GM18867 (cell line): ENCODE results near the gene USP44.

Experiments
- ATAC-seq: cut with Tn5 transposase; IDR thresholded peaks from one replicate; pipeline ENCODE4 v1.9.1; 2021; ENCODE audit warnings: mild to moderate bottlenecking, moderate library complexity; ENCODE audit not compliant: unreplicated experiment

Gene USP44

DNA sequence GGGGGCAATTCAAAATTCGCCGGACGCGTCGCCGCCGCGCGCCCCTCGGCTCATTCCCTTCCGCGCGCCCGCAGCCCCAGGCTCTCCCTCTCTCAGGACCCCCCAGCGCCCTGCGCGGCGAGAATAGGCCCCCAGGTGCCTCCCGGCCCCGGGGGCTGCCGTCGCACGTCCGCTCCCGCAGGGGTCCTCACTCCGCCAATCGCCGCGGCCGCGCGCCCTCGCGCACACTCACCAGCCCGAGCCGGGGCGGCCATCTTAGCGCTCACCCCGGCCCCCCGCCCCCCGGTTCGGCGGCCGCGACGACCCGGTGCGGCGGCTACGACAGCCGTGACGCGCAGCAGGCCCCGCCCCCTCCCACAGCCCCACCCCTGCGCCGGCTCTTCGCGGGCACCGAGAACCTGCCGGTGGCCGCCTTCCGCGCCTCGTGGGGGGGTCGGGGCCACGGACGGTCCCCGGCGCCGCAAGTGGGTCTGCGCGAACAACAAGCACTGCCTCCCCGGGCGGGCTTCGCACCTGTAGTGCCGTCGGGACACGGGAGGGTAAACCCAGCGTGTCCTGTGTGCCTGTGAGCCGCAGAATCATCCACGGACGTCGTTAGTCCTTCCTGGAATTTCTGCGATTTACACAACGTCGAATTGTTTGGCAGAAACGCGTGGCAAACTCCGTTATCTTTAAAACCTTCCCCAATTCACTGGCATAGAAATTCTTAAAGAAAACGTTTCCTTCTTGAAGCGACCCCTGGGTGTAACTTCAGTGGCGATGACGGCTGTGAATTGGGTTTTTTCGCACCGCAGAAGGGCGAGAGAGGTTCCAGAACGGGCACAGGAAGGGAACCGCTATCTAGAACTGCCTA, 2.5 kb downstream of the USP44 start:
- no peak for ATAC-seq

DNA sequence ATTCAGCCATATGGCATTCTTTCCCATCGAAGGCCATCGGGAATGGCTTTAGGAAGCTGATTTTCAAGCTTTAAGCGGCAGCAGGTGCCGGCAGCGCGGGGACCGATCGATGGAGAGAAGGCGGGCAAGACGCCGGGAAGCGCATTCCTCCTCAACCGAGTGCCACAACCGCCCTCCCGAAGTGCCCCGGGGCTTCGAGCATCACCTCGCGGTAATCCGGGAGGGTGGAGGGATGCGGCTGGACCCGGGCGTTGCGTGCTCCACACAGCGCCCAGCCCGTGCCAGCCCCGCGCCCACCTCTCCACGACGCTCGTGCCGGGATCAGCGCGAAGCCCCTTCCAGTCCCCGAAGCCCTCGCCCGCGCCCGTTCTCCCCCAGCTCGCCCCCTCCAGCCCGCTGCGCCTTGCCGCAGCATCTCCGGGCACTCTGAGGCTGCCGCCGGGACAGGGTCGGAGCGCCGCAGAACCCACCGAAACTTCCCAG, 3.2 kb downstream of the USP44 start:
- ATAC-seq = no peak

GRCh38 chr12:95547522-95548055, 3.7 kb downstream of the USP44 start:
- ATAC-seq = no peak

- ATAC-seq = no peak
These were observed 4.8 kb downstream of the USP44 start for GRCh38 chr12:95546491-95546813.

GRCh38 chr12:95545731-95546490, 5.4 kb downstream of the USP44 start:
- ATAC-seq = no peak

GRCh38 chr12:95545303-95545702, 6.0 kb downstream of the USP44 start:
- no peak for ATAC-seq

- no peak for ATAC-seq
These were observed 6.5 kb downstream of the USP44 start for GRCh38 chr12:95544756-95545155.

- no peak for ATAC-seq
These were observed 8.0 kb downstream of the USP44 start for GRCh38 chr12:95543305-95543704.

DNA sequence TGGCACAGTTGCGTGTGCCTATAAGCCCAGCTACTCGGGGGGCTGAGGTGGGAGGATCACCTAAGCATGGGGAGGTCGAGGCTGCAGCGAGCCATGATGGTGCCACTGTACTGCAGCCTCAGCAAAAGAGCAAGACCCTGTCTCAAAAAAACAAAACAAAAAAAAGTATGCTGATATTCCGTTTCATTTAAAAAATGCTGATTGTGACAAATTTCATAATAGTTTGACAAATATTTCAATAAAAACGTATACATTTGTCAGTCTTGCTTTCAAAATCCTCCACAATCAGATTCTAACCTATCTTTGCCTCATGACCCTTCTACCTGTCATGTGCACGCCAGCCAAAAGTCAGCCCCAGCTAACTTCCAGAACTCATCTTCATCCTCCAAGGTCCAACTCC, 9.8 kb downstream of the USP44 start:
- ATAC-seq = no peak

DNA sequence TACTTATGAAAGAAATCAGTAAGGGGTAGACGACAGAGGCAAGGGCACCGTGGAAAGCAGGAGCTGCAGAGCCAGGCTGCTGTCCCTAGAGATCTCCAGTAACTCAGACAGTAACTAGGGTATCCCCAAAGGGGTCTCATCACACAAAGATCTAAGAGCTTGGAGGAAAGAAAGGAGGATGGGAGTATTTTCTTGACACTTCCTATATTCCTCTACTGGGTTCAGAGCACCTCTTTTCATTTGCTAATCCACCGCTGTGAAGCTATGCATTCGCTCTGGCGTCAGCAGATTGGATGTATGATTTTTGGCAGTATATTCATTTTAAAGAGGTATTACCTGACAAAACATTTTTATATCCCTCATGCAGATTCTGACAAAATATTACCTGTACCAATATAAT, 12.6 kb downstream of the USP44 start:
- no peak for ATAC-seq

DNA sequence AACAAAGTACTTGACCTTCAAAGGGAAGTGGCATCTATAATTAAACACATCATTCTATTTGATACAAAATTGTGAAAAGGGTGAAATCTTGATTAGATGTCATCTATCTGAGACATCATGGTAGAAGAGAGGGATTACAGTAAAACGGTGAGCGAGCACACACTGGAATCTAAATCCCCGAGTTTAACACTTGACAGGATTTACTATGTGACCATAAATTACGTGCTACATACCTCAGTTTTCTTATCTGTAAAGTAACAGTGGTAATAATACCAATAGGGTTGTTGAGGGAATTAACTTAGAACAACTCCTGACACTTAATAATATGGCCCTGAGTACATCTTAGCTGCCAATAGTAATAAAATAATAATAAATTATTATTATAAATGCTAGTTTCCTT, 13.3 kb downstream of the USP44 start:
- no peak for ATAC-seq

DNA sequence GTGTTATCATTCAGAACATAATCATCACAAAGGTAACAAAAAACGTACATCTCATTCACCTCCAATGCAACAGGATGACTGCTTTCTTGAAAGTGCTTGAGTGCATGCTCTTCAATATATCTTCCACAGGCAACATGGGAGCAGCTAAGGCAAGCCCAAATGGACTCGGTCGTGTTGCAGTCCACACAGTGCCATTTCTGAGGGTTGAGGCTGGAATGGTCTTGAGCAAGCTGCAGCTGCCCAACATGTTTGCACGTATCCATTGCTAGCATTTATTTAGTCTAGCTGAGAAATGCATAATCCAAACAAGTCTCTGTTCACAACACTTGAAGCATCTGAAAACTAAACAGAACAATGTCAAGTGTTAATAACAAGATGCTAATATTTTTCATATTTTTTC, 17.3 kb downstream of the USP44 start:
- no peak for ATAC-seq

- ATAC-seq = no peak
These were observed 18.4 kb downstream of the USP44 start for GRCh38 chr12:95532851-95533250.

DNA sequence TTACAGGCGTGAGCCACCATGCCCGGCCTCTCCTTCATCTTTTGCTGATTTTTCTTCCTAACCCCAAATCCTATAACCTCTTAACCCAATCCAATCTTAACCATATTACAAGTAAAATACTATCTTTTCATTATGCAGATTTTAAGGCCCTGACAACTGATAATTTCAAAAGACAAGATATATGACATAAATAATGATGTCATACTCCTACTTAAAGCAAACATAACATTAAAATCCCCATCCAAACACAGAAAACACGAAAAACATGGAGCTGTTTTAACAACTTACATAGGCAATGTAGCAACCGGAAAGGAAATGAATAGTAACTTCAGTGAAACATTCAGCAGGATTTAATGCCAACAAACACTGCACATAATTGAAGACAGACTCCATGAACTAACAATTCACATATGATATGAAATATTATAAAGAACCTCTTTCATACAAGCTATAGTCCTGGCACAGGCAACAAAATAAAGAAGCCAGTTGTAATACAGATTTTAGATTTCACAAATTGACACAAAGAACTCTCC, 21.5 kb downstream of the USP44 start:
- no peak for ATAC-seq

DNA sequence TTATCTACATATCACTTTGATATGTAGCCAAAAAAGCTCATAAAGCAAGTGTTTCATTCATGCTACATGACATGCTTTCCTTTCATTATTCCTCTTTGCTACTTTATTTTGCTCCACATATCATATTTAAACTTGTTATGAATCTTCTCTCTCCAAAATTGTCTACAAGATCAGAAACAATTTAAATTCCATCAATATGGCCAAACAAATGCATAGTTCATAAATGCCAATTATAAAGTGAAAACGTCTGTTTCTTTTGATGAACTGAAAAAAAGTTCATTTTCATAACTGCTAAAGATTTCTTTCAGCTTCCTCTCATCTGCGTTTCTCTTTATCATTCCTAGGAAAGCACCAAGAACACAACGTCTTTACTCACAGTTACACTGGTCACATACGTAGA, 22.8 kb downstream of the USP44 start:
- ATAC-seq = no peak

DNA sequence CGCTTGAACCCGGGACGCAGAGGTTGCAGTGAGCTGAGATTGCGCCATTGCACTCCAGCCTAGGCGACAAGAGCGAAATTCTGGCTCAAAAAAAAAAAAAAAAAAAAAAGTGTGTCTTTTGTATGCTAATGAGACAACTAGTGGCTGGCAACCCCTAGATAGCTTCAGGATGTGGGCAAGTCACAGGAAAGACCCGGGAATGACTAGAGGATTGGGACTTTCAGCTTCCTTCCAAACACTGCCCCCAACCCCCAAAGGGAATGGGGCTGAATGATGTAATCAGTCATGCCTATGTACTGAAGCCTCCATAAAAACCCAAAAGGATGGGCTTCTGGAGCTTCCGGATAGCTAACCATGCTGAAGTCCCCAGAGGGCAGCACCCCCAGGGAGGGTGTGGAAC, 28.6 kb downstream of the USP44 start:
- ATAC-seq = no peak

GRCh38 chr12:95520816-95521215, 30.5 kb downstream of the USP44 start:
- ATAC-seq = no peak

DNA sequence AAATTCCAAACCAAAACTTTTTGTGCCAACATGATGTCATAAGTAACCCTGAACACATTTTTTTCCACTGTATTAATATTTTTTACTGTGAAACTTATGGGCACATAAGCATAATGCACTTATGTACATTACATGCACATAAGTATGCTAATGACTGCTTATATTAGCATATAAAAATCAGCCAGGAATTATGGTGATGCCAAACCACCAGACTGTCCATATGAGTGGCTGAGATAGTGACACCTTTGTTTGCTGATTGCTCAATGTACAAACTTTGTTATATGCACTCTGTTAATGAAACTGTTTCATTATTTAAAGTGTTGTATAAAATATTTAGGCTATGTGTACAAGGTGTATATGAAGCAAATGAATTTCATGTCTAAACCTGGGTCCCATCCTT, 32.3 kb downstream of the USP44 start:
- ATAC-seq = no peak

DNA sequence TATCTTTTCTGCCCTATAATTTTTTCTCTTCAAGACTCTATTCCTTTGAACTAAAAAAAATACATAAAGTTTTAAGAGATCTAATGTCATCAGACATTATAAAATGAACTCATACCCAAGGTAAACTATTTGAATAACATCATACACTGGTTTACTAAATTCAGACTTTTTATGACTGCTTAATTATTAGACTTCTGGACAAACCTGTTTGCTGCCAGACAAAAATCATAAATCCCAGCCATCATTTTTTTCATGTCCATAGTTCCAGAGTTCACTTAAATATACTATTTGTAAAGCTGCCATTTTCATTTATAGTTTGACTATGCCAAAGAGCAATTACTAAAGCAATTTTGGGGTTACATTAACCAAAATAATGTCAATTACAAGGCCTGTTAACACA, 34.0 kb downstream of the USP44 start:
- no peak for ATAC-seq

GRCh38 chr12:95516757-95517156, 34.5 kb downstream of the USP44 start:
- no peak for ATAC-seq

GRCh38 chr12:95515197-95515596, 36.1 kb downstream of the USP44 start:
- no peak for ATAC-seq

DNA sequence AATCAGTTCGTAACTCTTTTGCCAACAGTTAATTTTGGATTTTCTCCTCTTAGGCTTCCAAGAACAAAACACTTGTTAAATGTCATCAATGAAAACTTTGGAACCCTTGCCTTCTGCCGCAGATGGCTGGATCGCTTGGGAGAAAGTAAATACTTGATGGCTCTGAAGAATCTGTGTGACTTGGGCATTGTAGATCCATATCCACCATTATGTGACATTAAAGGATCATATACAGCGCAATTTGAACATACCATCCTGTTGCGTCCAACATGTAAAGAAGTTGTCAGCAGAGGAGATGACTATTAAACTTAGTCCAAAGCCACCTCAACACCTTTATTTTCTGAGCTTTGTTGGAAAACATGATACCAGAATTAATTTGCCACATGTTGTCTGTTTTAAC, 37.7 kb downstream of the USP44 start:
- ATAC-seq = no peak
